KOPT-K1 (cell line): ENCODE data around the gene SMIM35.
"Not testable (repeated sequence)": the region's sequence is repeated elsewhere in the genome, so short reads cannot be mapped to it uniquely, and the experiment has no call there.

Experiments
- H3K27ac ChIP-seq: fragments of 200-600 bp; sonication (generic); 2 replicates; pipeline ENCODE4 v1.5.1; 2016; ENCODE audit warnings: antibody characterized with exemption, mild to moderate bottlenecking, low read depth, low read length; ENCODE audit not compliant: poor library complexity, severe bottlenecking
- H3K36me3 ChIP-seq: fragments of 200-600 bp; sonication (generic); 2 replicates; pipeline ENCODE4 v1.5.1; 2017; ENCODE audit warnings: antibody characterized with exemption, mild to moderate bottlenecking, low read length, moderate library complexity; ENCODE audit not compliant: insufficient read depth
- H3K9me3 ChIP-seq: fragments of 200-600 bp; sonication (generic); 2 replicates; pipeline ENCODE4 v1.5.1; 2017; ENCODE audit warnings: antibody characterized with exemption, low read length, mild to moderate bottlenecking; ENCODE audit not compliant: insufficient read depth, poor library complexity, severe bottlenecking

SMIM35 gene

DNA sequence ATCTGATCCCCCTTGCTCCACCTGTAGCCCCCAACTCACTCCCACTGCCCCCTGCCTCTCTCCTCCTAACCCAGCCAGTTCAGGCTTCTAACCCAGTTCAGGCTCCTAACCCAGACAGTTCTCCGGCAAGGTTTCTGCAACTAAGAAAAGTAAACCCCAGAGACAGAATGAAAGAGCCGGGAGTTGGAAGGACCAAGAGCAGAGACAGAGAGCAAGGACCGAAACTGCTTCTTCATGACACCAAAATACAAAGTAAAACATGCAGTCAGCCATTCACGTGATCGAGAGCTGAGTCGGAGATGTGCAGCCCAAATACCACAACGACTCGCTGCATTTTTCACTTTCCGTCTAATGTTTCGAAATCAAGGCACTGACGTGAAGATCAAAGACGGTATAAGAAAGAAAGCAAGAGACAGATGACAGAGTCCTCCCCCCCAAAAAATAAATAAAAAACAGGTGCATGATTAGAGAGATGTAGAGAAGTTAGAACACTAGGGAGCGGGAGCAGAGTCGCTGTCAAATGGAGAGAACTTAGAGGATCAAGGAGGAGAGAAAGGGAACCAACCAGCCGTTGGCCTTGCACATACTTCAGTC, 99.7 kb downstream of the SMIM35 start:
- Histone ChIP-seq H3K27ac (peak overlapping the region; percentile 8), H3K36me3 (no peaks in the 10 kb centered on the region), H3K9me3 (no peaks in the 10 kb centered on the region)

DNA sequence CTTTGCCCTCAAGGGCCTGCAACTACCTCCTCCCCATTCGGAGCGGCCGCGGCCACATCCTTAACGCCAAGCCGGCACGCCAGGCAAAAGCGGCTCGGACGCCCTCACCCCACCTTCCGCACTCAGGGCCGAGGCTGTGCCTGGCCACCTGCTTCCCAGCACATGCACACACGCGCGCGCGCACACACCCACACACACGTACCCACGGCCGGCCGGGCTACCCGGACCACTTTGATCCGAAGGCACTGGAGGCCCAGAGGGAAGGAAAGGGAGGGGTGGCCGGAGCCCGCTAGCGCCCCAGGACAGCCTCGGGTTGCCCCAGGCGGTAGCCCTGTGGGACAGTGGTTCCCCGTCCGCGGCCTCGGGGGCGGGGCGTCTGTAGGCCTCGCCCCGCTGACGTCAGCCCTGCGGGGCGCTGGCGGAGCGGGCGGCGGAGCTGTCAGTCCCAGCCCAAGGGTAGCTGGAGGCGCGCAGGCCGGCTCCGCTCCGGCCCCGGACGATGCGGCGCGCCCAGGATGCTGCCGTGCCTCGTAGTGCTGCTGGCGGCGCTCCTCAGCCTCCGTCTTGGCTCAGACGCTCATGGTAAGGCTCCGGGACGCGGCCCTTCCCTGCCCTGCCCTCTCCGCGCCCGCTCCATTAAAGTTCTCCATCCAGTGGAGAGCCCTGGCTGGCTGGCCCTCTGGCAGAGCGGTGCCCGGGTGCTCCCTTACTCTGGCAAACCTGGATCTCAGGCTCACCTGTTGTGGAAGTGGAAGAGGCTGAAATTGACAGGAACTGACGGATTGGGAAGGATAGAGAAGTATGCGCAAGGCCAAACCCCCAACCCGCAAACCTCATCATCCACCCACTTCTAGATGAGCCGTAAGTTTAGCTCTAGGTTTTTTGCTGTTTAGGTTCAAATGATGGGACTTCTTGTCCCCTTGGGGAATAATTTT, 100.5 kb downstream of the SMIM35 start, which contains the start of gene IL10RA:
Gene IL10RA, plus strand, starts transcription at position 442 of the 935 bp plus-strand sequence. Its CDS starts 74 bp downstream, at position 516.
- Histone ChIP-seq H3K36me3 (no peaks in the 10 kb centered on the region), H3K9me3 (no peaks in the 10 kb centered on the region), H3K27ac (peak within 1 kb of the TSS; percentile 8)

DNA sequence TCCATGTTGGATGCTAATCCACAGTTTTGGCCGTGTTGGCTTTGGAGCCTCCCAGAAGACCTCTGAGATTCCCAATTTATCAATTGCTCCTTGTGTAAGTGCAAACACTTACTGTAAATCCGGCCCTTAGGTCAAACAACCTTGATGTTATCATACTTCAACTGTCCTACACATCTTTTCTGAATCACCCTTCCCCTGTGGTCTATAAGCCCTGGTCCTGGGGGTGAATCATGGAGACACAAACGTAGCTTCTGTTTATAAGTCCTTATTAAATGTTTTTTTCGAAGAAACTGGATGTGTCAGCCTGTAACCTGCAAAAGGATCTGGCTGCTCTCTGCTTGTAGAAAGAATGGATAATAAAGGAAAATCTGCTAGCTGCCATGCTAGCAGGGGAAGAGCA, 102.3 kb downstream of the SMIM35 start:
- Histone ChIP-seq H3K36me3 (no peaks in the 10 kb centered on the region), H3K27ac (no peak overlapping the region)

DNA sequence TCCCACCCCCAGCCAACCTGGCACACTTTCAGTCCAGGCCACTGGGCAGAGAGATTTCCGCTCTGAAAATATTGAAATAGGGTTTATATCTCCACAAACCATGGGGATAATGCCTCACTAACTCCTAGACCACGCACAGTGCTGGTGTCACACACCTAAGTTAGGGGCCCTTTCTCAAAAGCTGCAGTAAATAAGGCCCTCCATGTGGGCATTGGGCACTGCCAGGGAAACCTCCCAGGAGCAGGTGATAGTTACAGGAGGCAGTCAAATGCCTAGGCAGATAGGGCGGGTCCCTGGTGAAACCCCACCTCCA, 103.6 kb downstream of the SMIM35 start:
- no peaks in the 10 kb centered on the region for H3K36me3 ChIP-seq
- no peak overlapping the region for H3K27ac ChIP-seq

More for the DNA sequence above, 102.3 kb downstream of the SMIM35 start:
- H3K9me3 ChIP-seq = no peaks in the 10 kb centered on the region

DNA sequence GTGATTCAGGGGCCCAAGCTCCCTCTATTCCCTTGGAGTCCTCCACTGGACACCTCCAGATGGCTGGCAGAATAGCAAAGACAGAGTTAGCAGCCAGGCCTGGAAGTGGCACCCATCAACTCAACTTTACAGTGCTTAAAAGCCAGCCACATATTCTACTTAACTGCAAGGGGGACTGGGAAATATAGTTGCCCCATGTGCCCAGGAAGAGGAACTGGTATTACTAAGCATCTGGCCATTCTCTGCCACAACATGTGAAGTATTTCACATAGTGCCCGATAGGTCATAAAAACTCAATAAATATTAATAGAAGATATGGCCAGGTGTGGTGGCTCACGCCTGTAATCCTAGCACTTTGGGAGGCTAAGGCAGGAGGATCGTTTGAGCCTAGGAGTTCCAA, 106.0 kb downstream of the SMIM35 start:
- H3K27ac ChIP-seq = no peak overlapping the region
- no peaks in the 10 kb centered on the region for H3K36me3 ChIP-seq
- H3K9me3 ChIP-seq = no peaks in the 10 kb centered on the region

More for the DNA sequence above, 103.6 kb downstream of the SMIM35 start:
- no peaks in the 10 kb centered on the region for H3K9me3 ChIP-seq

DNA sequence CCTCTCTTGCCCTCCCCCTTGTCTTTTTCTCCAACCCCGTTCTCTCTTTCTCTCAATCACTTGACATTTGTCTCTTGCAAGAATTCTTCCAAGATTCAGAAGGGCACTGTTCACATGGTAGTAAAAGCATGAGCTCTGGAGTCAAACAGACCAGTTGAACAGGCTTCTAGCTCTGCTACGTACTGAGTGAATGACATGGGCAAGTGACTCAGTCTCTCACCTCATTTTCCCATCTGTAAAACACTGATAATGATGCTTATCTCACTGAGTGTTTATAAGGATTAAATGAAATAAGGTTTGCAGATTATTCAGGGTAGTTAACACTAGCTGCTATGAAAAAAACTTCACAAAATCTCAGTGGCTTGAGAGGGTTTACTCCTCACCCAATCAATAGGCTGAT, 106.5 kb downstream of the SMIM35 start:
- H3K36me3 ChIP-seq = no peaks in the 10 kb centered on the region
- no peaks in the 10 kb centered on the region for H3K9me3 ChIP-seq
- no peak overlapping the region for H3K27ac ChIP-seq

DNA sequence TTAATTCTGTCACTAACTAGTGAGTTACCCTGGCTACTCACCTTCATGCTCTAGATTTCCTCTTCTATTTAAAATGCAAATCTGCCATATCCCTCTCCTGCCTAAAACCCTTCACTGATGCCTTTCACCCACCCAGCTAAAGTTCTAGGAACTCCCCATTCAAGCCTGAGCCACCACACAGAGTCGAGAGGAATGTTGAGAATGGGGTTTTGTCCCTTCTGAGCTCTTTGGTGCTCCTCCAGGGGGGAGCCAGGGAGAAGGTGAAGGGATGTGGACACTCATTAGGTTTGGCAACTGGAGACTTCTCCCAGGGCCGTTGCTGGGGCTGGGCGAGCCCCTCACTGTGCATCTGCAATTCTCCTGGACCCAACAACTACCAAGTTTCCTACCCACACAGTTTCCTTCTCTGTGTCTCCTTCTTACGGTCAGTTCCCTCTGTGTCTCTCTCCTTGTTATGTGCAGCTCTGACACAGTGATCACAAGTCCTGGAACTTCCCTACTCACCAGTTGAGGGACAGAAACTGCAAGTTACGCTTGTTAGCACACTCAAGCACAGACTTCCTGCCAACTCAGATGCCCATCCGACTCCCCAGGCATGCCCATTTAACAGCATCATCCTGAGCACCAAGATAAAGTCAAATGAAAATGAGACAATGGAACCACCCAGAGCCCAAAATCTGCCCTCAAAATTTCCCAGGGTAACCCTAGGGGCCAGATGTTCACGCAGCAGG, 107.1 kb downstream of the SMIM35 start:
- no peak overlapping the region for H3K27ac ChIP-seq
- no peaks in the 10 kb centered on the region for H3K36me3 ChIP-seq
- H3K9me3 ChIP-seq = no peaks in the 10 kb centered on the region

DNA sequence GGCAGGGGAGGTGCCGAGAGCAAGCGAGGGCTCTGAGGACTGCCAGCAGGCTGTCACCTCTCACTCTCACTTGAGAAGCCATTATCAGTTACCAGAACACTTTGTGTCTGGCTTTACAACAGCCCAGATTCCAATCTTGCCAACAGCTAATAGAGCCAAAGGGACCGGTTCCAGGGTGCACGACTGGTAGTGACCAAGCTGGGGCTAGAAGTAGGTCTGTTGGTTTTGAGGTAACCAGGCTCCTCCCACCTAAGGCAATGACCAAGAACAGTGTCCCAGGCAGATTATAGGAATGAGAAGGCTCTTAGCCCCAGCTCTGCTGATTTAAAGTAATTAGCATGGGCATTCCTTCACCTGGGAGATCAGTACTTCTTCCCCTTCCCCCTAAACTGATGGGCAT, 107.8 kb downstream of the SMIM35 start:
- H3K27ac ChIP-seq = no peak overlapping the region

DNA sequence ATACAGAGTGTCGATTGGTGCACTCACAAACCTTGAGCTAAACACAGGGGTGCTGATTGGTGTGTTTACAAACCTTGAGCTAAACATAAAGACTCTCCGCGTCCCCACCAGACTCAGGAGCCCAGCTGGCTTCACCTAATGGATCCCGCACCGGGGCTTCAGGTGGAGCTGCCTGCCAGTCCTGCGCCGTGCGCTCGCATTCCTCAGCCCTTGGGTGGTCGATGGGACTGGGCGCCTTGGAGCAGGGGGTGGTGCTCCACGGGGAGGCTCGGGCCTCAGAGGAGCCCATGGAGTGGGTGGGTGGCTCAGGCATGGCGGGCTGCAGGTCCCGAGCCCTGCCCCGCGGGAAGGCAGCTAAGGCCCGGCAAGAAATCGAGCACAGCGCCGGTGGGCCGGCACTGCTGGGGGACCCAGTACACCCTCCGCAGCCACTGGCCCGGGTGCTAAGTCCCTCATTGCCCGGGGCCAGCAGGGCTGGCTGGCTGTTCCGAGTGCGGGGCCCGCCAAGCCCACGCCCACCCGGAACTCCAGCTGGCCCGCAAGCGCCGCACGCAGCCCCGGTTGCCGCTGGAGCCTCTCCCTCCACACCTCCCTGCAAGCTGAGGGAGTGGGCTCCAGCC, 108.4 kb downstream of the SMIM35 start:
- H3K36me3 ChIP-seq, H3K27ac ChIP-seq, H3K9me3 ChIP-seq: not testable (repeated sequence)

More for the DNA sequence above, 107.8 kb downstream of the SMIM35 start:
- H3K9me3 ChIP-seq = no peaks in the 10 kb centered on the region
- H3K36me3 ChIP-seq = no peaks in the 10 kb centered on the region

DNA sequence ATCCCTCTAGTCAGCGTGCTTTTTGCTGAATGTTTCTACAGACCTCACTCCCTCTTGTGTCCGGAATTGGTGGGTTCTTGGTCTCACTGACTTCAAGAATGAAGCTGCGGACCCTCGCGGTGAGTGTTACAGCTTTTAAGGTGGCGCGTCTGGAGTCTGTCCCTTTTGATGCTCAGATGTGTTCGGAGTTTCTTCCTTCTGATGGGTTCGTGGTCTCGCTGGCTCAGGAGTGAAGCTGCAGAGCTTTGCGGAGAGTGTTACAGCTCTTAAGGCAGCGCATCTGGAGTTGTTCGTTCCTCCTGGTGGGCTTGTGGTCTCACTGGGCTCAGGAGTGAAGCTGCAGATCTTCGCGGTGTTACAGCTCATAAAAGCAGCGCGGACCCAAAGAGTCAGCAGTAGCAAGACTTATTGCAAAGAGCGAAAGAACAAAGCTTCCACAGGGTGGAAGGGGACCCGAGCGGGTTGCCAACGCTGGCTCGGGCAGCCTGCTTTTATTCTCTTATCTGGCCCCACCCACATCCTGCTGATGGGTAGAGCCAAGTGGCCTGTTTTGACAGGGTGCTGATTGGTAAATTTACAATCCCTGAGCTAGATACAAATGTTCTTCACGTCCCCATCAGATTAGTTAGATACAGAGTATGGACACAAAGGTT, 109.0 kb downstream of the SMIM35 start:
- H3K27ac ChIP-seq, H3K9me3 ChIP-seq, H3K36me3 ChIP-seq: not testable (repeated sequence)

DNA sequence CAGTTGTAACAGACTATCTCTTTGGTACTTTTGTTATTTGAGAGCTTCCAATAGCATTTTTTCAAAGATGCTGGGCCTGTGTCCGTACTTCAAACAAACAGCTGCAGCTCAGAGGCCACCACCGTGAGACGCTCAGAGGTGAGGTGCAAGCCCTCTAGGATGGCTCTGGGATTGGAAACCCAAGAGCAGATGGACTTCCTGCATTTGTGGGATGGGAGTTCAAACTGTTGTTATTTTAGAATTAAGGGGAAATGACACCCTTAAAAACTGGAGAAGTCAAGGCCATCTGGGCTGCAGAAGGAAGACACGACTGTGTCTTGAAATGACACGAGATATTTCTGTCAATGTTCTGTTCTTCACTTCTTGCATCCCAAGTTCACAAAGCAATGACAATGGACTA, 109.7 kb downstream of the SMIM35 start:
- no peak overlapping the region for H3K27ac ChIP-seq
- no peaks in the 10 kb centered on the region for H3K36me3 ChIP-seq
- H3K9me3 ChIP-seq = no peaks in the 10 kb centered on the region

DNA sequence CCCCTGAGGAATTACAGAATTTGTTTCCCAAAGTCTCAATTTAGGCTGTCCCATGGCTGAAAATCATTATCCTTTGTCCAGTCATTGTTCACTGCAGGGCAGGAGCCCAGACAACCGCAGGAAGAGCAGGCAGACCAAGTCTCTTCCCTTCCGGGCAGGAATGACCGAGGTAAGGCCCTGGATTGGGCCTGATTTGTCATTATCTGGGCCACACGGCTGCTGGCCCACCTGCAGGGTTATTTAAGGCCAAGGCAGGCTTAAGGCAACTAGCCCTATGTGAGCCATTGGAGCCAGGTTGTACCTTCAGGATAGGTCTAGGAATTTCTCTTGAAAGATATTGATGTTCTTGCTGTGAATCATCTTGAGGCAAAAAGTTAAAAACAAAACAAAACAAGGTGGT, 110.3 kb downstream of the SMIM35 start:
- no peak overlapping the region for H3K27ac ChIP-seq
- no peaks in the 10 kb centered on the region for H3K36me3 ChIP-seq
- no peaks in the 10 kb centered on the region for H3K9me3 ChIP-seq

DNA sequence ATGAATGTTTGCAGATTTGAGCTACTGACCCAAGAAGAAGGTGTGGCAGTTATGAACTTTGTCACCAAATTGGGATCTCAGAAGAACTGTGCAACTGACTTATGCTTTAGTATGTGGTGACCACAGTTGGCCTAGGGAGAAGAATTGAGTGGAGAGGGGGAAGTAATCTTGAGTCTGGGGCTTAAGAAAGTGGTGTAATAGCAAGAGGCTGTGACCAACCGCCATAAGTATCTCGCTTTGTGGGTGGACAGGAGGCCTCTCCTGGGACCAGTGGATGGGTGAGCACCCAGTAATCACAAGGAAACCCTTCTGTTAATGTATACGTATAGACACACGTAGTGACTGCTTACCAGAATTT, 113.3 kb downstream of the SMIM35 start:
- H3K36me3 ChIP-seq = no peaks in the 10 kb centered on the region
- H3K27ac ChIP-seq = no peak overlapping the region
- H3K9me3 ChIP-seq = no peaks in the 10 kb centered on the region

DNA sequence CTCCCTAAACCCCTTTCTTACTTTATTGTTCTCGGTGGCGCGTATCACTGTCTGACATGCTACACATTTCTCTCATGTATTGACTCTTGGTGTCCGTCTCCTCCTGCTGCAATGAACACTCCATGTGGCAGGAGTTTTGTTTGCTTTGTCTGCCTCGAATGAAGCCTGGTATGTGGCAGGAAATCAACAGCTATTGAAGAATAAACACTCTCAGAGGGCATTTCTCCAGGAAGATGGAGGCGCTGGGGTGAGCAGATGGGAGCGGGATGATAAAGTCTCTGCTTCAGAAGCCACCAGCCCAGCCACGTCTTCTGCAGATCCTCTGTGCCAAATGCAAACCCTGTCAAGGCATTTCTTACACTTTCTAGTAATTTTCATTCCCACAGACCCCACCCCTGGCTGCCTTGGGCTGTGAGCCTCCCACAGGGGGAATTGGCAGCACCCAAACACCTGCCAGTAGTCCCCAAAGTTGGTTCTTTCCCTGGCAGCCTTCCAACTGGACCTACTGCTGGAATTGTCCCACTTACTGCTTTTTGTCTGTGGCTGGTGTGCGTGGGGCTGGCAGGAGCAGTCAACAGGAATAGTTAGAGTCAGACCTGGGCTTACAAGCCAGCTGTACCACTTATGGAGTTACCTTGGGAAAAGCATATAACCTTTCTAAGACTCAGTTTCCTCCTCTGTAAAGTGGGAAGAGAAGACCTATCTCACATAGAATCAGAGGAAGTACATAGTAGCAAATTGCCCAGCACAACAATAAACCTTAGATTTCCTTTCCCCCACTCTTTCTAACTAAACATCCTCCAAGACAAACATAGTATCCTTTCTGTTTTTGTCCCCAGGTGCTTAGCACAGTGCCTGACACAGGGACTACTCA, 113.9 kb downstream of the SMIM35 start:
- Histone ChIP-seq H3K9me3 (no peaks in the 10 kb centered on the region), H3K36me3 (no peaks in the 10 kb centered on the region), H3K27ac (no peak overlapping the region)
